DOHH2 (cell line): ENCODE results near the gene CYTH1.
A peak's percentile ranks its signal among the peaks of the same experiment; 100 is the strongest.

ENCODE experiments used
- H3F3A ChIP-seq: fragments of 200-600 bp; sonication (generic), shearing (Covaris generic); 2 replicates; pipeline ENCODE4 v1.6.0; 2016; ENCODE audit warnings: antibody characterized with exemption, mild to moderate bottlenecking; ENCODE audit not compliant: control insufficient read depth, insufficient read depth
- H3K27ac ChIP-seq: fragments of 200-600 bp; sonication (generic); 2 replicates; pipeline ENCODE4 v1.5.1; 2014; ENCODE audit warnings: low read depth, mild to moderate bottlenecking, low read length, moderate library complexity
- H3K27me3 ChIP-seq: fragments of 200-600 bp; sonication (generic); 2 replicates; pipeline ENCODE4 v1.6.1; 2014; ENCODE audit warnings: mild to moderate bottlenecking, low read length, mixed read lengths; ENCODE audit not compliant: control insufficient read depth
- H3K36me3 ChIP-seq: fragments of 200-600 bp; sonication (generic); 2 replicates; pipeline ENCODE4 v1.6.1; 2014; ENCODE audit warnings: mild to moderate bottlenecking, low read length, moderate library complexity, mixed read lengths; ENCODE audit not compliant: control insufficient read depth
- H3K4me1 ChIP-seq: fragments of 200-600 bp; sonication (generic); 2 replicates; pipeline ENCODE4 v1.6.1; 2014; ENCODE audit warnings: mild to moderate bottlenecking, low read length, mixed read lengths; ENCODE audit not compliant: control insufficient read depth
- H3K4me2 ChIP-seq: fragments of 200-600 bp; sonication (generic); 2 replicates; pipeline ENCODE4 v1.6.0; 2014; ENCODE audit warnings: mild to moderate bottlenecking, low read length, moderate library complexity
- H3K4me3 ChIP-seq: fragments of 200-600 bp; sonication (generic); 2 replicates; pipeline ENCODE4 v1.5.1; 2014; ENCODE audit warnings: mild to moderate bottlenecking, low read length, mixed read lengths
- H3K79me2 ChIP-seq: fragments of 200-600 bp; sonication (generic); 2 replicates; pipeline ENCODE4 v1.6.1; 2014; ENCODE audit warnings: mild to moderate bottlenecking, low read length, mixed read lengths; ENCODE audit not compliant: control insufficient read depth
- H3K9me2 ChIP-seq: fragments of 200-600 bp; sonication (generic); replicated peaks from 2 replicates; pipeline ENCODE4 v1.6.1; 2014; ENCODE audit warnings: mild to moderate bottlenecking, low read length, mixed read lengths; ENCODE audit not compliant: control insufficient read depth
- H3K9me3 ChIP-seq: fragments of 200-600 bp; sonication (generic); 2 replicates; pipeline ENCODE4 v1.6.1; 2014; ENCODE audit warnings: antibody characterized with exemption, low read length, mixed read lengths; ENCODE audit not compliant: control insufficient read depth, insufficient read depth
- H4K20me1 ChIP-seq: fragments of 200-600 bp; sonication (generic); 2 replicates; pipeline ENCODE4 v1.6.0; 2014; ENCODE audit warnings: low read depth, mild to moderate bottlenecking, antibody characterized with exemption, low read length, moderate library complexity; ENCODE audit not compliant: control insufficient read depth, insufficient read depth
- CTCF ChIP-seq: fragments of 200-600 bp; sonication (generic); IDR thresholded peaks from one replicate; pipeline ENCODE4 v1.5.1; 2014; ENCODE audit warnings: antibody characterized with exemption, mild to moderate bottlenecking, low read depth, low read length; ENCODE audit not compliant: poor library complexity, severe bottlenecking
- EZH2phosphoT487 ChIP-seq: fragments of 200-600 bp; sonication (generic); IDR thresholded peaks from 2 replicates; pipeline ENCODE4 v1.6.1; 2017; ENCODE audit warnings: borderline replicate concordance, mild to moderate bottlenecking, antibody characterized with exemption, low read length, moderate library complexity, mixed read lengths

Gene CYTH1

DNA sequence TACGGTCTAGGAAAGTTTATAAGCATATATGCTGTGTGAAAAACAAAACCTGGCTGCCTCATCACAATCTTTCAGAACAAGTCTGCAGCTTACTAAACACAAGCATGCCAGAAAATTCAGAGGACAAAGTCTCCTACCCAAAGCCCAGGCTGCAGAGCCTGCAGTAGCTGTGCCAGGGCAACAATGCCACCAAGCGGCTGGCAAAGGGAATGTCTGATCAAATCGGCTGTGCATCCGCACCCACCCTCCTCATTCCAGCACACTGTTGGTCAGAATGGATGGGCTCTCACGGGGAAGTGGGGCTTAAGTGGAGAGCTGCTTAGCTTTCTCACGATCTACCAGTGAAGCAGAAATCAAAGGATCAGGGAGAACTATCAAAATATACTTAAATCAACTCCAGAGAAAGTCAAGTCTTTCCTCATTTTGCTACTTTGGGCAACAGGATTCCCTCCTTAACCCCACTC lies 73.5 kb downstream of the CYTH1 start:
- TF ChIP-seq EZH2phosphoT487 (no peak), CTCF (peak; percentile 92)
- Histone ChIP-seq H3K27me3 (no peaks in the 10 kb centered on the region), H3K4me3 (peak overlapping the region; percentile 54), H3F3A (peaks cover 34% of the 10 kb centered on the region), H3K4me1 (peaks cover 80% of the 10 kb centered on the region), H3K9me3 (no peaks in the 10 kb centered on the region), H3K36me3 (peaks cover 61% of the 10 kb centered on the region), H3K4me2 (peak overlapping the region; percentile 76), H3K9me2 (no peaks in the 10 kb centered on the region), H3K27ac (peak overlapping the region; percentile 90), H3K79me2 (peaks cover 83% of the 10 kb centered on the region), H4K20me1 (no peaks in the 10 kb centered on the region)

GRCh38 chr17:78707923-78708322 lies 74.2 kb downstream of the CYTH1 start:
- no peaks in the 10 kb centered on the region for H3K9me2 ChIP-seq
- peaks cover 74% of the 10 kb centered on the region for H3K4me1 ChIP-seq
- H3K27ac ChIP-seq = peak overlapping the region; percentile 90
- peaks cover 63% of the 10 kb centered on the region for H3K36me3 ChIP-seq
- no peak for TF ChIP-seq EZH2phosphoT487
- TF ChIP-seq CTCF = no peak
- no peaks in the 10 kb centered on the region for H3K27me3 ChIP-seq
- peak overlapping the region; percentile 76 for H3K4me2 ChIP-seq
- peaks cover 78% of the 10 kb centered on the region for H3K79me2 ChIP-seq
- H3K4me3 ChIP-seq = no peak overlapping the region
- H4K20me1 ChIP-seq = no peaks in the 10 kb centered on the region
- peaks cover 34% of the 10 kb centered on the region for H3F3A ChIP-seq
- no peaks in the 10 kb centered on the region for H3K9me3 ChIP-seq

DNA sequence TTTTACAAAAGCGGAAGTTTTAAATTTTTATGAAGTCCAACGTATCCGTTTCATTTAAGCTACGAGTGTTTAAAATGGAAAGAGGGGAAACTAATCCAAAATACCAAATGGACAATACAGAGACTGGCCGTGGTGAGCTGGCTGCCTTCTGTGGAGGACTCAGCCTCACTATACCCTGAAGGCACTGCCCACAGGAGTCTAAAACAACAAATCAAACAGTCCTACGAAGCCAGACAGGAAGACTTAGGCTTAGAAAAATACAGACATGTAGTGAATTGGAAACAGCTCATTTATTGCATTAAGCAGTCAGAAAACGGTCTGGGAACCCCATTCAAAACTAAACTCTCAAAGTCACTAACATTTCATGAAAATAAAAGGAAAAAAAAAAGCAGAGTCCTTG lies 75.1 kb downstream of the CYTH1 start:
- Histone ChIP-seq H3K27ac (peak overlapping the region; percentile 83), H3K4me1 (peaks cover 65% of the 10 kb centered on the region)

More for the DNA sequence above, 75.1 kb downstream of the CYTH1 start:
- H3K79me2 ChIP-seq = peaks cover 69% of the 10 kb centered on the region
- peaks cover 72% of the 10 kb centered on the region for H3K36me3 ChIP-seq
- H3F3A ChIP-seq = peaks cover 34% of the 10 kb centered on the region
- H3K4me3 ChIP-seq = peak overlapping the region; percentile 54
- H4K20me1 ChIP-seq = no peaks in the 10 kb centered on the region
- H3K27me3 ChIP-seq = no peaks in the 10 kb centered on the region
- H3K4me2 ChIP-seq = peak overlapping the region; percentile 85
- no peaks in the 10 kb centered on the region for H3K9me2 ChIP-seq
- no peaks in the 10 kb centered on the region for H3K9me3 ChIP-seq
- TF ChIP-seq EZH2phosphoT487 (no peak), CTCF (no peak)
